ENCODE measurements around the gene MPP3. TPM values are rescaled to one million over a fixed set of nuclear protein-coding genes. Genes with fewer than 3 reads are reported as not detected.

The MPP3 gene
- total RNA-seq, 6 donors from 2014 or later = 16.2 to 142 (median 38.5) TPM

- ATAC-seq (ENCODE audit: low FRiP score in 2 of 2) (no peak), DNase-seq (no peak)
- Histone ChIP-seq H3K36me3 (no peaks in the 10 kb centered on the region), H3K4me1 (peaks cover 12 to 20% (median 13%) of the 10 kb centered on the region in 4 donors), H3K27ac (no peak overlapping the region), H3K27me3 (no peaks in the 10 kb centered on the region), H3K4me3 (no peak overlapping the region), H3K9me3 (no peaks in the 10 kb centered on the region)
- TF ChIP-seq POLR2AphosphoS5 (IDR thresholded peaks at IDR 0.05) (no peak), EP300 (IDR thresholded peaks at IDR 0.05) (no peak), CTCF (IDR thresholded peaks at IDR 0.05) (no peak), POLR2A (IDR thresholded peaks at IDR 0.05) (no peak)
- 85 to 94% methylated on average over 6 of the region's 6 CpGs for WGBS, 2 donors
These were observed 76.7 kb downstream of the MPP3 start for GRCh38 chr17:43756201-43756600.

DNA sequence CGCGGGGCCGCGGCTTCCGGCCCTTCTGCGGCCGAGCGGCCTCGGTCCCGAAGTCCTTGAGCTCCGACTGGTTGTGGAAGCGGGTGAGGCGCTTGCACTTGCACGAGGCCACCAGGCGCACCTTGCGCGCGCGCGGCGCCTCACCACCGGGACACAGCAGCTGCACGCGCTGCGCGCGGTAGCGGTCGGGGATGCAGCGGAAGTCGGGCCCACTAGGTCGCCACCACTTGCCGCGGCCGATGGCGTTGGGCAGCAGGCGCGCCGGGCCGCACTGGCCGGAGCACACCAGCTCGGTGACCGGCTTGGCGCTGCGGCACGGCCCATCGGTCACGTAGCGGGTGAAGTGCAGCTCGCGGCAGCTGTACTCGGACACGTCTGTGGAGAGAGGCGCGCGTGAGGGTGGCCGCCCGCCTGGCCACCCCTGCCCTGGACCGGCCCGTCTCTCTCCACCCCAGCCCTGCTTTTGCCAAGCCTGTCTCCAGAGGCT lies 77.5 kb downstream of the MPP3 start:
- H3K27ac ChIP-seq = no peak overlapping the region
- peaks cover 12 to 20% (median 13%) of the 10 kb centered on the region in 4 donors for H3K4me1 ChIP-seq
- DNase-seq = peak in 1 of 2 donors; percentile 89
- TF ChIP-seq CTCF (IDR thresholded peaks at IDR 0.05) (peak in 4 of 6 experiments; percentile 7 to 29 (median 16)), POLR2AphosphoS5 (IDR thresholded peaks at IDR 0.05) (no peak)
- H3K4me3 ChIP-seq = peak overlapping the region in 2 of 4 donors; percentile 14 to 25
- peak in 1 of 2 donors; percentile 36 for ATAC-seq (ENCODE audit: low FRiP score in 2 of 2)
- no peaks in the 10 kb centered on the region for H3K27me3 ChIP-seq
- H3K36me3 ChIP-seq = no peaks in the 10 kb centered on the region
- H3K9me3 ChIP-seq = no peaks in the 10 kb centered on the region
- WGBS, 2 donors = 8% methylated on average over 40 of the region's 60 CpGs; no CpG with 5 or more reads in 1 of the 2 donors

- WGBS, 2 donors = 39 to 41% methylated on average over 8 to 21 of the region's 21 CpGs
- Histone ChIP-seq H3K27ac (no peak overlapping the region), H3K4me1 (peaks cover 12 to 19% (median 14%) of the 10 kb centered on the region in 4 donors), H3K36me3 (no peaks in the 10 kb centered on the region), H3K27me3 (no peaks in the 10 kb centered on the region), H3K9me3 (no peaks in the 10 kb centered on the region), H3K4me3 (peak overlapping the region in 2 of 4 donors; percentile 14 to 25)
- DNase-seq (no peak), ATAC-seq (ENCODE audit: low FRiP score in 2 of 2) (no peak)
- TF ChIP-seq CTCF (IDR thresholded peaks at IDR 0.05) (no peak), POLR2A (IDR thresholded peaks at IDR 0.05) (no peak), EP300 (IDR thresholded peaks at IDR 0.05) (no peak), POLR2AphosphoS5 (IDR thresholded peaks at IDR 0.05) (no peak)
These were observed 78.0 kb downstream of the MPP3 start for GRCh38 chr17:43754947-43755346.

- DNase-seq (no peak), ATAC-seq (ENCODE audit: low FRiP score in 2 of 2) (no peak)
- Histone ChIP-seq H3K27ac (peak overlapping the region in 1 of 4 donors; percentile 23), H3K9me3 (no peaks in the 10 kb centered on the region), H3K4me1 (peaks cover 12 to 19% (median 16%) of the 10 kb centered on the region in 4 donors), H3K36me3 (no peaks in the 10 kb centered on the region), H3K4me3 (no peak overlapping the region), H3K27me3 (no peaks in the 10 kb centered on the region)
- 51 to 65% methylated on average over 5 of the region's 5 CpGs for WGBS, 2 donors
- TF ChIP-seq CTCF (IDR thresholded peaks at IDR 0.05) (no peak), EP300 (IDR thresholded peaks at IDR 0.05) (no peak), POLR2A (IDR thresholded peaks at IDR 0.05) (no peak), POLR2AphosphoS5 (IDR thresholded peaks at IDR 0.05) (no peak)
These were observed 79.3 kb downstream of the MPP3 start for GRCh38 chr17:43753493-43754129.

Other genes with a start within 250 kb of the MPP3 start
- gene MEOX1, start 171.2 kb downstream of the MPP3 start, total RNA-seq = 1 to 10 TPM in 2 of 6 donors, under 1 TPM in 1, not detected in 3; 0.98 to 3.0 (median 1.6) TPM
- not detected for gene SOST, start 74.4 kb downstream of the MPP3 start, total RNA-seq
- gene DUSP3, start 54.2 kb downstream of the MPP3 start, total RNA-seq = 100 to 1,000 TPM in 3 of 6 donors, 10 to 100 TPM in 3; 58.7 to 122 (median 101) TPM
- gene CFAP97D1, start 52.7 kb downstream of the MPP3 start, total RNA-seq = under 1 TPM in 1 of 6 donors, not detected in 5; 0.17 TPM
- 10 to 100 TPM in 2 of 6 donors, 1 to 10 TPM in 3, under 1 TPM in 1; 0.71 to 65.9 (median 7.8) TPM for gene CD300LG, start 14.0 kb upstream of the MPP3 start, total RNA-seq
- 1 to 10 TPM in 2 of 6 donors, under 1 TPM in 3, not detected in 1; 0.20 to 2.0 (median 0.74) TPM for gene MPP2, start 74.4 kb upstream of the MPP3 start, total RNA-seq
- gene PPY, start 109.3 kb upstream of the MPP3 start, total RNA-seq = not detected
- under 1 TPM in 1 of 6 donors, not detected in 5; 0.60 TPM for gene PYY, start 120.8 kb upstream of the MPP3 start, total RNA-seq
- gene NAGS, start 171.5 kb upstream of the MPP3 start, total RNA-seq = 10 to 100 TPM in 1 of 6 donors, 1 to 10 TPM in 5; 4.3 to 12.4 (median 7.0) TPM
- gene TMEM101, start 181.8 kb upstream of the MPP3 start, total RNA-seq = 10 to 100 TPM; 10.5 to 36.9 (median 29.1) TPM
- gene LSM12, start 233.5 kb upstream of the MPP3 start, total RNA-seq = 10 to 100 TPM; 14.8 to 38.3 (median 33.6) TPM
- 10 to 100 TPM; 16.8 to 63.0 (median 33.8) TPM for gene G6PC3, start 237.6 kb upstream of the MPP3 start, total RNA-seq

Data from upper lobe of left lung (tissue), 6 donors.